A549 (cell line): ENCODE results near the gene CFLAR. TPM values are rescaled to one million over a fixed set of nuclear protein-coding genes. Genes with fewer than 3 reads are reported as not detected.

Source experiments
- ATAC-seq, 2 experiments: fragments of 200-7000 bp in 1 of 2; fragments of >200 bp in 1 of 2; cut with Nextera tagmentation in 1 of 2; cut with Tn5 transposase in 1 of 2; 3 replicates each; pipeline versions ENCODE4 v1.8.0 to v1.9.1; 2018 to 2020; ENCODE audit warnings: mild to moderate bottlenecking in 1 of 2, moderate library complexity in 1 of 2
- CTCF ChIA-PET: fragments of 300-600 bp; sonication (Branson Sonifier 250); formaldehyde crosslinking; extraction: SDS; loops from one replicate; lab custom pipeline; 2021; ENCODE audit warnings: antibody characterized with exemption, inconsistent platforms; lab: Yijun Ruan, JAX
- POLR2A ChIA-PET: fragments of 350-600 bp; formaldehyde crosslinking; extraction: SDS; loops from one replicate; lab custom pipeline; 2021; ENCODE audit warnings: antibody characterized with exemption, inconsistent platforms; lab: Yijun Ruan, JAX
- DNase-seq, 2 experiments: peaks; one replicate each; pipeline versions ENCODE4 v3.0.0 to v3.0.0-alpha.2; 2011 to 2016; ENCODE audit warnings: low read depth in 1 of 2, low spot score in 1 of 2
- FAIRE-seq: peaks from 2 replicates; lab custom pipeline; 2011; peaks lifted over from hg19 to GRCh38; lab: Jason Lieb, UNC
- H3K27ac ChIP-seq, 2 experiments: fragments of >200 bp; sonication (Bioruptor Twin); formaldehyde crosslinking; 3 replicates each; pipeline ENCODE4 v1.5.1; 2016 to 2017
- H3K4me1 ChIP-seq: fragments of >200 bp; sonication (Bioruptor Twin); formaldehyde crosslinking; 3 replicates; pipeline ENCODE4 v1.6.1; 2016
- H3K4me2 ChIP-seq: fragments of >200 bp; sonication (Bioruptor Twin); formaldehyde crosslinking; 3 replicates; pipeline ENCODE4 v1.6.1; 2016
- H3K4me3 ChIP-seq: fragments of >200 bp; sonication (Bioruptor Twin); formaldehyde crosslinking; 3 replicates; pipeline ENCODE4 v1.5.1; 2016
- H3K9me3 ChIP-seq: fragments of >200 bp; sonication (Bioruptor Twin); formaldehyde crosslinking; 3 replicates; pipeline ENCODE4 v1.6.1; 2016
- BHLHE40 ChIP-seq: IDR thresholded peaks from 2 replicates; pipeline ENCODE4 v1.6.1; 2012; ENCODE audit warnings: low read depth, low read length, inconsistent platforms
- CBX8 ChIP-seq: fragments of 200-600 bp; sonication (generic); IDR thresholded peaks from 2 replicates; pipeline ENCODE4 v1.6.1; 2016
- CHD4 ChIP-seq: fragments of 200-600 bp; sonication (generic); IDR thresholded peaks from 2 replicates; pipeline ENCODE4 v1.6.1; 2016; ENCODE audit warnings: antibody characterized with exemption, mild to moderate bottlenecking, borderline replicate concordance
- EHF ChIP-seq: fragments of 250-450 bp; sonication (Bioruptor Pico); IDR thresholded peaks from 2 replicates; pipeline ENCODE4 v1.5.0; 2020; ENCODE audit warnings: mild to moderate bottlenecking
- ESRRA ChIP-seq: fragments of 150-350 bp; IDR thresholded peaks from 2 replicates; pipeline ENCODE4 v1.6.1; 2014; ENCODE audit warnings: mild to moderate bottlenecking, low read length, borderline replicate concordance
- FOSL2 ChIP-seq, 2 experiments: fragments of 450-650 bp in 1 of 2; fragments of >200 bp in 1 of 2; sonication (Bioruptor Twin) in 1 of 2; formaldehyde crosslinking; IDR thresholded peaks; 2 replicates each; pipeline versions ENCODE4 v1.5.0 to v1.6.1; 2016 to 2020; ENCODE audit warnings: mild to moderate bottlenecking in 1 of 2, moderate library complexity in 1 of 2
- FOXS1 ChIP-seq: fragments of 250-450 bp; sonication (Bioruptor Pico); IDR thresholded peaks from 2 replicates; pipeline ENCODE4 v1.5.0; 2020; ENCODE audit warnings: mild to moderate bottlenecking, moderate library complexity
- HDAC2 ChIP-seq: fragments of 200-600 bp; sonication (generic); IDR thresholded peaks from 2 replicates; pipeline ENCODE4 v1.6.1; 2016
- HOXA7 ChIP-seq: fragments of 250-450 bp; sonication (Bioruptor Pico); IDR thresholded peaks from 2 replicates; pipeline ENCODE4 v1.5.0; 2020; ENCODE audit warnings: mild to moderate bottlenecking, moderate library complexity
- HOXB13 ChIP-seq: fragments of 250-450 bp; sonication (Bioruptor Pico); IDR thresholded peaks from 2 replicates; pipeline ENCODE4 v1.5.0; 2020; ENCODE audit warnings: low read depth, mild to moderate bottlenecking, moderate library complexity
- JUNB ChIP-seq: fragments of >200 bp; sonication (Bioruptor Twin); formaldehyde crosslinking; IDR thresholded peaks from 2 replicates; pipeline ENCODE4 v1.6.1; 2016
- KDM1A ChIP-seq: fragments of 200-600 bp; sonication (generic); IDR thresholded peaks from 2 replicates; pipeline ENCODE4 v1.6.1; 2016; ENCODE audit warnings: low read depth, mild to moderate bottlenecking
- MAZ ChIP-seq: fragments of 150-350 bp; IDR thresholded peaks from 2 replicates; pipeline ENCODE4 v1.6.1; 2014; ENCODE audit warnings: antibody characterized with exemption, low read depth, low read length, borderline replicate concordance
- NR3C1 ChIP-seq: fragments of >200 bp; sonication (Bioruptor Twin); formaldehyde crosslinking; IDR thresholded peaks from 3 replicates; pipeline ENCODE4 v1.6.1; 2017
- PHF8 ChIP-seq: fragments of 200-600 bp; sonication (generic); IDR thresholded peaks from 2 replicates; pipeline ENCODE4 v1.6.1; 2016; ENCODE audit warnings: low read depth, mild to moderate bottlenecking, antibody characterized with exemption, moderate library complexity, borderline replicate concordance
- POLR2A ChIP-seq: IDR thresholded peaks from 2 replicates; pipeline ENCODE4 v1.6.1; 2012; ENCODE audit warnings: mild to moderate bottlenecking, low read length
- REST ChIP-seq: fragments of 200-600 bp; sonication (generic); IDR thresholded peaks from 2 replicates; pipeline ENCODE4 v1.6.1; 2016; ENCODE audit warnings: antibody characterized with exemption, mild to moderate bottlenecking, moderate library complexity
- RNF2 ChIP-seq: fragments of 200-600 bp; sonication (generic); IDR thresholded peaks from 2 replicates; pipeline ENCODE4 v1.6.1; 2016; ENCODE audit warnings: low read depth, mild to moderate bottlenecking, antibody characterized with exemption, moderate library complexity, borderline replicate concordance
- TFCP2L1 ChIP-seq: fragments of 250-450 bp; sonication (Bioruptor Pico); IDR thresholded peaks from 2 replicates; pipeline ENCODE4 v1.5.0; 2021; ENCODE audit warnings: mild to moderate bottlenecking
- TP53 ChIP-seq: fragments of 250-450 bp; sonication (Bioruptor Pico); IDR thresholded peaks from 2 replicates; pipeline ENCODE4 v1.5.0; 2021; ENCODE audit warnings: mild to moderate bottlenecking, moderate library complexity
- USF2 ChIP-seq: fragments of 450-650 bp; IDR thresholded peaks from 2 replicates; pipeline ENCODE4 v1.6.1; 2014; ENCODE audit warnings: antibody characterized with exemption
- WGBS: methylation state at CpG from one replicate; pipeline ENCODE4 v1.1.6; 2017; ENCODE audit errors: missing lambda C conversion rate; 5-methylcytosine and 5-hydroxymethylcytosine counted together
- polyA plus RNA-seq, 4 experiments: library from polyadenylated mRNA; depleted of rRNA in 3 of 4; stranded (reverse); fragments of >200 nt; fragmentation: RNase III in 1 of 4; extraction: RNeasy Plus Mini Kit Qiagen cat#74134 plus additional on column Dnase treatment in 1 of 4; gene quantifications; 2 replicates in 3 of 4; 3 replicates in 1 of 4; pipeline ENCODE4 v1.2.3, GENCODE V29; 2011 to 2017
- TF ChIP-seq, protein P1 (sequence below): fragments of 250-450 bp; sonication (Bioruptor Pico); IDR thresholded peaks from 2 replicates; pipeline ENCODE4 v1.5.0; 2021; ENCODE audit warnings: mild to moderate bottlenecking, moderate library complexity, borderline replicate concordance
- TF ChIP-seq, protein P2 (sequence below): fragments of >200 bp; sonication (Bioruptor Twin); formaldehyde crosslinking; IDR thresholded peaks from 3 replicates; pipeline ENCODE4 v1.6.1; 2016
- TF ChIP-seq, protein P3 (sequence below): fragments of >200 bp; sonication (Bioruptor Twin); formaldehyde crosslinking; IDR thresholded peaks from 2 replicates; pipeline ENCODE4 v1.6.1; 2016
- TF ChIP-seq, protein P4 (sequence below): IDR thresholded peaks from 2 replicates; pipeline ENCODE4 v1.6.1; 2012
- TF ChIP-seq, protein P5 (sequence below): fragments of >200 bp; sonication (Bioruptor Twin); formaldehyde crosslinking; IDR thresholded peaks from 3 replicates; pipeline ENCODE4 v1.5.1; 2016

CFLAR gene
- polyA plus RNA-seq, 2 of the 4 experiments (the other 2 are of a cell fraction), result 56.5 to 89.4 TPM

- no peak for TF ChIP-seq REST
- TF ChIP-seq, all 56 proteins: peak for 0
Measured at GRCh38 chr2:201208563-201209252, 92.7 kb downstream of the CFLAR start (continued).

DNA sequence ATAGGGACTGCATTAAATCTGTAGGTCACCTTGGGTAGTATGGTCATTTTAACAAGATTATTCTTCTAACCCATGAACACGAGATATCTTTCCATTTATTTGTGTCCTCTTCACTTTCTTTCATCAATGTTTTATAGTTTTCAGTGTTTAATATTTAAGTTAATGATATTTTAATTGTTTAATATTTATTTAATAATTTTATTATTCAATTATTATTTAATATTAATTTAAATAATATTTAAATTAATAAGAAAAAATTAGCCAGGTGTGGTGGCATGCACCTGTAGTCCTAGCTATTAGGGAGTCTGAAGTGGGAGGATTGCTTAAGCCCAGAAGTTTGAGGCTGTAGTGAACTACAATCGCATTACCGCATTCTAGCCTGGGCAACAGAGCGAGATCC is 100.0 kb downstream of the CFLAR start:
- POLR2A ChIA-PET, result no interaction called here

DNA sequence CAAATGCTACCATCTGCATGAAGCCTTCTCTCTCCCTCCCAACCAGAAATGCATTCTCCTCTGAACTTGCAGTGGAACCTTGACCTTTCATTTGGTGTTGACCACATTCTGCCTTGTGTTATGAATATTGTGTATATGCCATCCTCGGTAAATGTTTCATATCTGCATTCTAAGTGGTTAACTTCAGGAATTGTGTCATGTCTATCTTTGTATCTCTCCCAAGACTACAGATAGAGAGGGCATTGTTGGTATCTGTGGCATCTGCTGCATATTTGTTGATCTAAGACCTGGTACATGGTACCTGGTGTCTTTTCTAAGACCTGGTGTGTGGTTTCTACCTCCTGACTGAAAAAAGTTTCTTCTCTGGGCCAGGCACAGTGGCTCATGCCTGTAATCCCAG is 101.0 kb downstream of the CFLAR start:
- WGBS, result 95% methylated on average over 1 of the region's 1 CpG
- H3K4me1 ChIP-seq, result no peaks in the 10 kb centered on the region
- no peak for ATAC-seq
- H3K27ac ChIP-seq, result no peak overlapping the region
- no peak for DNase-seq
- ChIA-PET POLR2A (no interaction called here), CTCF (no interaction called here)
- no peaks in the 10 kb centered on the region for H3K9me3 ChIP-seq
- no peak overlapping the region for H3K4me2 ChIP-seq
- H3K4me3 ChIP-seq, result no peak overlapping the region
- no peak for FAIRE-seq
- TF ChIP-seq, protein P1, sequence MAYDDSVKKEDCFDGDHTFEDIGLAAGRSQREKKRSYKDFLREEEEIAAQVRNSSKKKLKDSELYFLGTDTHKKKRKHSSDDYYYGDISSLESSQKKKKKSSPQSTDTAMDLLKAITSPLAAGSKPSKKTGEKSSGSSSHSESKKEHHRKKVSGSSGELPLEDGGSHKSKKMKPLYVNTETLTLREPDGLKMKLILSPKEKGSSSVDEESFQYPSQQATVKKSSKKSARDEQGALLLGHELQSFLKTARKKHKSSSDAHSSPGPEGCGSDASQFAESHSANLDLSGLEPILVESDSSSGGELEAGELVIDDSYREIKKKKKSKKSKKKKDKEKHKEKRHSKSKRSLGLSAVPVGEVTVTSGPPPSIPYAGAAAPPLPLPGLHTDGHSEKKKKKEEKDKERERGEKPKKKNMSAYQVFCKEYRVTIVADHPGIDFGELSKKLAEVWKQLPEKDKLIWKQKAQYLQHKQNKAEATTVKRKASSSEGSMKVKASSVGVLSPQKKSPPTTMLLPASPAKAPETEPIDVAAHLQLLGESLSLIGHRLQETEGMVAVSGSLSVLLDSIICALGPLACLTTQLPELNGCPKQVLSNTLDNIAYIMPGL (CRISPR knock-in tag), result no peak
- no peak for TF ChIP-seq CHD4
- TF ChIP-seq USF2, result no peak
- TF ChIP-seq, protein P2, sequence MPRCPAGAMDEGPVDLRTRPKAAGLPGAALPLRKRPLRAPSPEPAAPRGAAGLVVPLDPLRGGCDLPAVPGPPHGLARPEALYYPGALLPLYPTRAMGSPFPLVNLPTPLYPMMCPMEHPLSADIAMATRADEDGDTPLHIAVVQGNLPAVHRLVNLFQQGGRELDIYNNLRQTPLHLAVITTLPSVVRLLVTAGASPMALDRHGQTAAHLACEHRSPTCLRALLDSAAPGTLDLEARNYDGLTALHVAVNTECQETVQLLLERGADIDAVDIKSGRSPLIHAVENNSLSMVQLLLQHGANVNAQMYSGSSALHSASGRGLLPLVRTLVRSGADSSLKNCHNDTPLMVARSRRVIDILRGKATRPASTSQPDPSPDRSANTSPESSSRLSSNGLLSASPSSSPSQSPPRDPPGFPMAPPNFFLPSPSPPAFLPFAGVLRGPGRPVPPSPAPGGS, result no peak
- TF ChIP-seq, protein P3, sequence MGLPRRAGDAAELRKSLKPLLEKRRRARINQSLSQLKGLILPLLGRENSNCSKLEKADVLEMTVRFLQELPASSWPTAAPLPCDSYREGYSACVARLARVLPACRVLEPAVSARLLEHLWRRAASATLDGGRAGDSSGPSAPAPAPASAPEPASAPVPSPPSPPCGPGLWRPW, result no peak
- TF ChIP-seq PHF8, result no peak
- no peak for TF ChIP-seq RNF2
- TF ChIP-seq NR3C1, result no peak
- TF ChIP-seq POLR2A, result no peak
- TF ChIP-seq FOSL2 (IDR thresholded peaks at IDR 0.05), result no peak
- TF ChIP-seq FOSL2 (CRISPR knock-in tag; IDR thresholded peaks at IDR 0.05), result no peak
- no peak for TF ChIP-seq BHLHE40
- TF ChIP-seq KDM1A, result no peak
- TF ChIP-seq, protein P4, sequence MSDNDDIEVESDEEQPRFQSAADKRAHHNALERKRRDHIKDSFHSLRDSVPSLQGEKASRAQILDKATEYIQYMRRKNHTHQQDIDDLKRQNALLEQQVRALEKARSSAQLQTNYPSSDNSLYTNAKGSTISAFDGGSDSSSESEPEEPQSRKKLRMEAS, result no peak
- no peak for TF ChIP-seq EHF (CRISPR knock-in tag)
- no peak for TF ChIP-seq TFCP2L1
- no peak for TF ChIP-seq MAZ
- no peak for TF ChIP-seq CBX8
- no peak for TF ChIP-seq HDAC2
- no peak for TF ChIP-seq HOXA7 (CRISPR knock-in tag)

More for the DNA sequence above, 100.0 kb downstream of the CFLAR start:
- ATAC-seq (no peak), FAIRE-seq (no peak), DNase-seq (no peak)
- Histone ChIP-seq H3K4me1 (no peaks in the 10 kb centered on the region), H3K9me3 (no peaks in the 10 kb centered on the region), H3K27ac (no peak overlapping the region), H3K4me3 (no peak overlapping the region), H3K4me2 (no peak overlapping the region)
- TF ChIP-seq KDM1A, result no peak
- TF ChIP-seq TP53 (CRISPR knock-in tag), result no peak
- no peak for TF ChIP-seq ESRRA
- TF ChIP-seq JUNB, result no peak
- TF ChIP-seq CHD4, result no peak
- TF ChIP-seq RNF2, result no peak
- no peak for TF ChIP-seq FOXS1 (CRISPR knock-in tag)
- TF ChIP-seq HOXB13 (CRISPR knock-in tag), result no peak
- TF ChIP-seq, protein P5, sequence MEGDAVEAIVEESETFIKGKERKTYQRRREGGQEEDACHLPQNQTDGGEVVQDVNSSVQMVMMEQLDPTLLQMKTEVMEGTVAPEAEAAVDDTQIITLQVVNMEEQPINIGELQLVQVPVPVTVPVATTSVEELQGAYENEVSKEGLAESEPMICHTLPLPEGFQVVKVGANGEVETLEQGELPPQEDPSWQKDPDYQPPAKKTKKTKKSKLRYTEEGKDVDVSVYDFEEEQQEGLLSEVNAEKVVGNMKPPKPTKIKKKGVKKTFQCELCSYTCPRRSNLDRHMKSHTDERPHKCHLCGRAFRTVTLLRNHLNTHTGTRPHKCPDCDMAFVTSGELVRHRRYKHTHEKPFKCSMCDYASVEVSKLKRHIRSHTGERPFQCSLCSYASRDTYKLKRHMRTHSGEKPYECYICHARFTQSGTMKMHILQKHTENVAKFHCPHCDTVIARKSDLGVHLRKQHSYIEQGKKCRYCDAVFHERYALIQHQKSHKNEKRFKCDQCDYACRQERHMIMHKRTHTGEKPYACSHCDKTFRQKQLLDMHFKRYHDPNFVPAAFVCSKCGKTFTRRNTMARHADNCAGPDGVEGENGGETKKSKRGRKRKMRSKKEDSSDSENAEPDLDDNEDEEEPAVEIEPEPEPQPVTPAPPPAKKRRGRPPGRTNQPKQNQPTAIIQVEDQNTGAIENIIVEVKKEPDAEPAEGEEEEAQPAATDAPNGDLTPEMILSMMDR, result no peak
- 88% methylated on average over 4 of the region's 4 CpGs for WGBS
- CTCF ChIA-PET, result interaction anchor here (0.7 kb wide), 1 partner anchor 54 kb away, joined by 3 read pairs; no protein-coding TSS in a partner anchor
